Psoas muscle (tissue), 8 donors: ENCODE measurements around the gene SYCE1. TPM values are rescaled to one million over a fixed set of nuclear protein-coding genes. Genes with fewer than 3 reads are reported as not detected.

ENCODE experiments used
- ATAC-seq, 4 donors: fragments of 200-7000 bp; cut with Tn5 transposase; one replicate each; pipeline ENCODE4 v1.9.1; 2020; ENCODE audit warnings: moderate library complexity in 3 of 4, mild to moderate bottlenecking in 2 of 4
- DNase-seq, 2 donors: peaks; one replicate each; pipeline ENCODE4 v3.0.0-alpha.2; 2020
- H3K27ac ChIP-seq: fragments of 200-600 bp; one replicate; pipeline ENCODE4 v1.8.0; 2022
- H3K27me3 ChIP-seq, 3 donors: fragments of 200-600 bp in 1 of 3; one replicate each; pipeline versions ENCODE4 v1.6.1 to v1.8.0; 2013 to 2022; ENCODE audit warnings: low read length in 2 of 3, mild to moderate bottlenecking in 2 of 3, moderate library complexity in 1 of 3; ENCODE audit not compliant: insufficient read depth in 3 of 3
- H3K36me3 ChIP-seq, 2 donors: fragments of 200-600 bp in 1 of 2; one replicate each; pipeline versions ENCODE4 v1.6.1 to v1.8.0; 2013 to 2022; ENCODE audit warnings: low read depth in 1 of 2, mild to moderate bottlenecking in 1 of 2, moderate library complexity in 1 of 2; ENCODE audit not compliant: insufficient read depth in 1 of 2
- H3K4me1 ChIP-seq: fragments of 200-600 bp; one replicate; pipeline ENCODE4 v1.8.0; 2022
- H3K4me3 ChIP-seq: fragments of 200-600 bp; one replicate; pipeline ENCODE4 v1.8.0; 2022; ENCODE audit warnings: mild to moderate bottlenecking
- H3K9me3 ChIP-seq: fragments of 200-600 bp; one replicate; pipeline ENCODE4 v1.8.0; 2022
- CTCF ChIP-seq: fragments of 200-600 bp; IDR thresholded peaks from one replicate; pipeline ENCODE4 v1.8.0; 2022; ENCODE audit warnings: antibody characterized with exemption
- WGBS, 3 donors: extraction: QIAGEN DNeasy Blood & Tissue Kit; methylation state at CpG; one replicate each; pipeline versions ENCODE4 v1.1.6 to v1.1.7; 2013; 5-methylcytosine and 5-hydroxymethylcytosine counted together
- intact Hi-C, 2 donors: fragments of 100-400 bp; cut with DNase I; formaldehyde crosslinking; loops; one replicate each; pipeline versions ENCODE4 v1.11.0 to v1.14.2; 2022
- polyA plus RNA-seq, 3 donors: library from polyadenylated mRNA; stranded (reverse); fragments of 200-250 nt; gene quantifications; one replicate each; pipeline ENCODE4 v1.2.3, GENCODE V29; 2013
- total RNA-seq, 4 donors: library from RNA; stranded (reverse); fragmentation: NEBNext Ultra II Directional in 2 of 4; extraction: Animal tissue kit (Norgen Biotek cat#: 25700) in 2 of 4; gene quantifications; one replicate each; pipeline versions ENCODE4 v1.2.1 to v1.2.4, GENCODE V29; 2021 to 2023
- donor health status: healthy with polysubstance abuse.
- donor health status: DM: no; HTN: no; CAD: no; lungs with moderate emphysema.
- donor health status: Bipolar disorder and iron deficiency.
- donor health status: healthy.
- donor health status: DM: yes; HTN: yes; CAD: no.
- donor health status: DM: no; HTN: no; CAD: no.
- donor health status: DM: no; HTN: no; CAD: no.
- donor health status: DM: yes; HTN: yes; CAD: no.

The SYCE1 gene
- total and polyA plus RNA-seq, 7 donors = 0.08 to 0.68 (median 0.38) TPM; not detected in 2

- intact Hi-C loops = loop anchor here in 1 of 2 donors (5.0 kb wide), 1 partner anchor 140 kb away; no protein-coding TSS in a partner anchor
- 89 to 93% (median 93%) methylated on average over 25 to 29 of the region's 29 CpGs for WGBS, 3 donors
- DNase-seq (no peak), ATAC-seq (no peak)
- Histone ChIP-seq H3K27me3 (peaks cover 4 to 36% (median 5%) of the 10 kb centered on the region in 3 donors), H3K27ac (no peak overlapping the region), H3K4me3 (no peak overlapping the region), H3K36me3 (no peaks in the 10 kb centered on the region), H3K9me3 (peaks cover 11% of the 10 kb centered on the region), H3K4me1 (no peaks in the 10 kb centered on the region)
- TF ChIP-seq CTCF = no peak
Observed at GRCh38 chr10:133567609-133568286, 2.4 kb upstream of the SYCE1 start.

- peaks cover 4 to 36% (median 5%) of the 10 kb centered on the region in 3 donors for H3K27me3 ChIP-seq
- DNase-seq (no peak), ATAC-seq (no peak)
- peaks cover 9% of the 10 kb centered on the region for H3K9me3 ChIP-seq
- H3K36me3 ChIP-seq = no peaks in the 10 kb centered on the region
- no peak overlapping the region for H3K4me3 ChIP-seq
- intact Hi-C loops = loop anchor here in 1 of 2 donors (5.0 kb wide), 1 partner anchor 140 kb away; no protein-coding TSS in a partner anchor
- 89 to 92% (median 89%) methylated on average over 5 of the region's 5 CpGs for WGBS, 3 donors
- no peak overlapping the region for H3K27ac ChIP-seq
- no peak for TF ChIP-seq CTCF
- H3K4me1 ChIP-seq = no peaks in the 10 kb centered on the region
Observed at GRCh38 chr10:133567119-133567518, 1.7 kb upstream of the SYCE1 start.

- ATAC-seq = no peak
Observed at GRCh38 chr10:133564816-133565215, 567 bp downstream of the SYCE1 start.

GRCh38 chr10:133559216-133559615 lies 6.2 kb downstream of the SYCE1 start:
- intact Hi-C loops = no loop called here
- Histone ChIP-seq H3K27ac (no peak overlapping the region), H3K4me3 (no peak overlapping the region), H3K36me3 (no peaks in the 10 kb centered on the region), H3K4me1 (no peaks in the 10 kb centered on the region), H3K27me3 (peaks cover 0 to 12% (median 0%) of the 10 kb centered on the region in 3 donors), H3K9me3 (peaks cover under 1% of the 10 kb centered on the region)
- no peak for ATAC-seq
- 81 to 87% (median 82%) methylated on average over 11 of the region's 11 CpGs for WGBS, 3 donors
- DNase-seq = no peak
- no peak for TF ChIP-seq CTCF

More at GRCh38 chr10:133564816-133565215, 567 bp downstream of the SYCE1 start:
- H3K9me3 ChIP-seq = peaks cover 9% of the 10 kb centered on the region
- intact Hi-C loops = loop anchor here in 1 of 2 donors (5.0 kb wide), 1 partner anchor 138 kb away; no protein-coding TSS in a partner anchor
- H3K27ac ChIP-seq = no peak overlapping the region
- H3K4me3 ChIP-seq = no peak overlapping the region
- TF ChIP-seq CTCF = no peak
- peaks cover 4 to 36% (median 5%) of the 10 kb centered on the region in 3 donors for H3K27me3 ChIP-seq
- no peaks in the 10 kb centered on the region for H3K36me3 ChIP-seq
- DNase-seq = no peak
- 87 to 89% (median 88%) methylated on average over 12 of the region's 12 CpGs for WGBS, 3 donors
- no peaks in the 10 kb centered on the region for H3K4me1 ChIP-seq
